Measurements from ENCODE around the gene HIP1.
A peak's percentile ranks its signal among the peaks of the same experiment; 100 is the strongest.
"Not testable (repeated sequence)": the region's sequence is repeated elsewhere in the genome, so short reads cannot be mapped to it uniquely, and the experiment has no call there.

Gene HIP1

GRCh38 chr7:75637854-75638593, 100.7 kb downstream of the HIP1 start:
- Mint-ChIP-seq H3K9me3 (ENCODE audit: low read depth) (no peaks in the 10 kb centered on the region), H3K27me3 (no peaks in the 10 kb centered on the region), H3K4me1 (ENCODE audit: low read depth) (peaks cover 7% of the 10 kb centered on the region), H3K36me3 (no peaks in the 10 kb centered on the region), H3K4me3 (peak overlapping the region; percentile 60), H3K27ac (no peak overlapping the region)

GRCh38 chr7:75635036-75635435, 103.7 kb downstream of the HIP1 start:
- no peak overlapping the region for H3K4me3 Mint-ChIP-seq
- no peak overlapping the region for H3K27ac Mint-ChIP-seq
- peaks cover 9% of the 10 kb centered on the region for H3K4me1 Mint-ChIP-seq (ENCODE audit: low read depth)
- no peaks in the 10 kb centered on the region for H3K9me3 Mint-ChIP-seq (ENCODE audit: low read depth)
- H3K36me3 Mint-ChIP-seq, result no peaks in the 10 kb centered on the region
- no peaks in the 10 kb centered on the region for H3K27me3 Mint-ChIP-seq

GRCh38 chr7:75632587-75632986, 106.2 kb downstream of the HIP1 start:
- not testable (repeated sequence) for H3K36me3 Mint-ChIP-seq; H3K27me3 Mint-ChIP-seq; H3K4me1 Mint-ChIP-seq (ENCODE audit: low read depth); H3K27ac Mint-ChIP-seq; H3K9me3 Mint-ChIP-seq (ENCODE audit: low read depth); H3K4me3 Mint-ChIP-seq

GRCh38 chr7:75631711-75632110, 107.0 kb downstream of the HIP1 start:
- no peaks in the 10 kb centered on the region for H3K36me3 Mint-ChIP-seq
- no peak overlapping the region for H3K27ac Mint-ChIP-seq

GRCh38 chr7:75630549-75630948, 108.2 kb downstream of the HIP1 start:
- H3K36me3 Mint-ChIP-seq, result peaks cover 4% of the 10 kb centered on the region
- H3K4me3 Mint-ChIP-seq, result no peak overlapping the region
- no peaks in the 10 kb centered on the region for H3K27me3 Mint-ChIP-seq
- H3K4me1 Mint-ChIP-seq (ENCODE audit: low read depth), result peaks cover 2% of the 10 kb centered on the region
- peaks cover 12% of the 10 kb centered on the region for H3K9me3 Mint-ChIP-seq (ENCODE audit: low read depth)
- H3K27ac Mint-ChIP-seq, result no peak overlapping the region

More at GRCh38 chr7:75631711-75632110, 107.0 kb downstream of the HIP1 start:
- Mint-ChIP-seq H3K9me3 (ENCODE audit: low read depth) (peaks cover 4% of the 10 kb centered on the region), H3K4me1 (ENCODE audit: low read depth) (peaks cover 2% of the 10 kb centered on the region), H3K4me3 (no peak overlapping the region), H3K27me3 (no peaks in the 10 kb centered on the region)

GRCh38 chr7:75629044-75629443, 109.7 kb downstream of the HIP1 start:
- no peaks in the 10 kb centered on the region for H3K27me3 Mint-ChIP-seq
- no peak overlapping the region for H3K27ac Mint-ChIP-seq
- H3K4me3 Mint-ChIP-seq, result no peak overlapping the region
- peaks cover 12% of the 10 kb centered on the region for H3K9me3 Mint-ChIP-seq (ENCODE audit: low read depth)
- H3K36me3 Mint-ChIP-seq, result peaks cover 4% of the 10 kb centered on the region
- peaks cover 2% of the 10 kb centered on the region for H3K4me1 Mint-ChIP-seq (ENCODE audit: low read depth)

- Mint-ChIP-seq H3K27me3 (no peaks in the 10 kb centered on the region), H3K4me1 (ENCODE audit: low read depth) (peaks cover 2% of the 10 kb centered on the region), H3K36me3 (peaks cover 4% of the 10 kb centered on the region), H3K4me3 (no peak overlapping the region), H3K27ac (no peak overlapping the region), H3K9me3 (ENCODE audit: low read depth) (peaks cover 12% of the 10 kb centered on the region)
Measured at GRCh38 chr7:75628055-75628454, 110.7 kb downstream of the HIP1 start.

GRCh38 chr7:75626954-75627353, 111.8 kb downstream of the HIP1 start:
- H3K4me3 Mint-ChIP-seq, result no peak overlapping the region
- H3K4me1 Mint-ChIP-seq (ENCODE audit: low read depth), result peaks cover 2% of the 10 kb centered on the region
- peaks cover 12% of the 10 kb centered on the region for H3K9me3 Mint-ChIP-seq (ENCODE audit: low read depth)
- H3K36me3 Mint-ChIP-seq, result peaks cover 4% of the 10 kb centered on the region
- no peak overlapping the region for H3K27ac Mint-ChIP-seq
- no peaks in the 10 kb centered on the region for H3K27me3 Mint-ChIP-seq

GRCh38 chr7:75625868-75626267, 112.9 kb downstream of the HIP1 start:
- Mint-ChIP-seq H3K4me1 (ENCODE audit: low read depth) (no peaks in the 10 kb centered on the region), H3K36me3 (peaks cover 4% of the 10 kb centered on the region), H3K4me3 (no peak overlapping the region), H3K27me3 (no peaks in the 10 kb centered on the region), H3K9me3 (ENCODE audit: low read depth) (peaks cover 12% of the 10 kb centered on the region), H3K27ac (no peak overlapping the region)

- no peaks in the 10 kb centered on the region for H3K4me1 Mint-ChIP-seq (ENCODE audit: low read depth)
- no peak overlapping the region for H3K4me3 Mint-ChIP-seq
- peaks cover 12% of the 10 kb centered on the region for H3K9me3 Mint-ChIP-seq (ENCODE audit: low read depth)
- no peak overlapping the region for H3K27ac Mint-ChIP-seq
- H3K27me3 Mint-ChIP-seq, result no peaks in the 10 kb centered on the region
- H3K36me3 Mint-ChIP-seq, result peaks cover 4% of the 10 kb centered on the region
Measured at GRCh38 chr7:75624134-75624832, 114.5 kb downstream of the HIP1 start.

- Mint-ChIP-seq H3K27me3 (no peaks in the 10 kb centered on the region), H3K9me3 (ENCODE audit: low read depth) (peaks cover 12% of the 10 kb centered on the region), H3K4me1 (ENCODE audit: low read depth) (peaks cover 4% of the 10 kb centered on the region), H3K4me3 (no peak overlapping the region), H3K36me3 (peaks cover 4% of the 10 kb centered on the region), H3K27ac (no peak overlapping the region)
Measured at GRCh38 chr7:75623390-75624133, 115.2 kb downstream of the HIP1 start.

- H3K36me3 Mint-ChIP-seq, result peaks cover 3% of the 10 kb centered on the region
- H3K27me3 Mint-ChIP-seq, result no peaks in the 10 kb centered on the region
- peaks cover 18% of the 10 kb centered on the region for H3K4me1 Mint-ChIP-seq (ENCODE audit: low read depth)
- H3K27ac Mint-ChIP-seq, result no peak overlapping the region
- no peak overlapping the region for H3K4me3 Mint-ChIP-seq
- H3K9me3 Mint-ChIP-seq (ENCODE audit: low read depth), result peaks cover 3% of the 10 kb centered on the region
Measured at GRCh38 chr7:75621124-75621523, 117.6 kb downstream of the HIP1 start.

GRCh38 chr7:75619636-75620035, 119.1 kb downstream of the HIP1 start:
- no peak overlapping the region for H3K27ac Mint-ChIP-seq
- no peaks in the 10 kb centered on the region for H3K9me3 Mint-ChIP-seq (ENCODE audit: low read depth)
- peaks cover 18% of the 10 kb centered on the region for H3K4me1 Mint-ChIP-seq (ENCODE audit: low read depth)
- no peaks in the 10 kb centered on the region for H3K36me3 Mint-ChIP-seq
- H3K27me3 Mint-ChIP-seq, result no peaks in the 10 kb centered on the region
- no peak overlapping the region for H3K4me3 Mint-ChIP-seq

GRCh38 chr7:75617634-75618234, 121.0 kb downstream of the HIP1 start:
- Mint-ChIP-seq H3K4me3 (peak overlapping the region; percentile 59), H3K27me3 (no peaks in the 10 kb centered on the region), H3K4me1 (ENCODE audit: low read depth) (peaks cover 18% of the 10 kb centered on the region), H3K27ac (peak overlapping the region; percentile 82), H3K9me3 (ENCODE audit: low read depth) (no peaks in the 10 kb centered on the region), H3K36me3 (no peaks in the 10 kb centered on the region)

All from activated naive CD8-positive, alpha-beta T cell (primary cell).